GM04503 (cell line): ENCODE results near the gene BTD.

ENCODE experiments used
- DNase-seq: peaks from one replicate; pipeline ENCODE4 v3.0.0-alpha.2; 2012; ENCODE audit warnings: low read depth

Gene BTD, protein sequence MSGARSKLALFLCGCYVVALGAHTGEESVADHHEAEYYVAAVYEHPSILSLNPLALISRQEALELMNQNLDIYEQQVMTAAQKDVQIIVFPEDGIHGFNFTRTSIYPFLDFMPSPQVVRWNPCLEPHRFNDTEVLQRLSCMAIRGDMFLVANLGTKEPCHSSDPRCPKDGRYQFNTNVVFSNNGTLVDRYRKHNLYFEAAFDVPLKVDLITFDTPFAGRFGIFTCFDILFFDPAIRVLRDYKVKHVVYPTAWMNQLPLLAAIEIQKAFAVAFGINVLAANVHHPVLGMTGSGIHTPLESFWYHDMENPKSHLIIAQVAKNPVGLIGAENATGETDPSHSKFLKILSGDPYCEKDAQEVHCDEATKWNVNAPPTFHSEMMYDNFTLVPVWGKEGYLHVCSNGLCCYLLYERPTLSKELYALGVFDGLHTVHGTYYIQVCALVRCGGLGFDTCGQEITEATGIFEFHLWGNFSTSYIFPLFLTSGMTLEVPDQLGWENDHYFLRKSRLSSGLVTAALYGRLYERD

DNA sequence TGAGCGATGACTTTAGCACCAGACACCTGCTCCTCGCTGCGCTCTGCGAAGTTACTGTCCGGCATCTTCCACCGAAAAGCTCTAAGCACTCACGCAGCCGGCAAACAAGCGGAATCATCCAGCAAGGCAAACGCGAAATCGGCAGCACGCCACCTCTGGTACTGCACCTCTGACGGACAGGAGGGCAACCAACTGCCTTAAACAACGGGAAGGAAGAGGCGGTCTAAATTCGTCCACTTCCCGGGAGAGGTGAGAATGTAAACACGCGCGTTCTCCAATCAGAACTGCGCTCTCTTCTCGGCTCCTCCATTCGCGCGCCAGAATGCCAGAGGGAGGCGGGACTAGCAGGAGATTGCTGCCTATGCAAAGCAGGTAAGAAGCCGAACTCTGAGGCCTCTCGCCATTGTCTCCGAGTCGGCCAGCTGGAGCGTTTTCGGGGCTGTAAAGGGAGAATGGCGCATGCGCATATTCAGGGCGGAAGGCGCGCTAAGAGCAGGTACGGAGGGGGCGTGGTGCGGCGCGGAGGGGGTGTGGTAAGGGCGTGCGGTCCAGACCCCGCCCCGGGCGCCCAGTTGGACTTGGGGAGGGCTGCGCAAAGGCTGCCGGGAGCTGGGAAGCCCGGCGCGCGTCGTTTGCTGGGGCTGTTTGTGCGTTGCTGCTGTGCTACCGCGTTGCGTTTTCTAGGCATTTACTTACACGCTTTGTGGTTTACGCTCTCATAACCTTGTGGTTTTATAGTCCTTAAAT lies at the start of gene BTD, which contains the start of gene HACL1:
BTD (plus strand) TSS at position 347 of the 747 bp plus-strand sequence. CDS start 33,695 bp downstream, outside the sequence.
HACL1 (minus strand) TSS at position 171 of the 747 bp plus-strand sequence; CDS start at position 65, 106 bp downstream.
- DNase-seq: peak; percentile 97

DNA sequence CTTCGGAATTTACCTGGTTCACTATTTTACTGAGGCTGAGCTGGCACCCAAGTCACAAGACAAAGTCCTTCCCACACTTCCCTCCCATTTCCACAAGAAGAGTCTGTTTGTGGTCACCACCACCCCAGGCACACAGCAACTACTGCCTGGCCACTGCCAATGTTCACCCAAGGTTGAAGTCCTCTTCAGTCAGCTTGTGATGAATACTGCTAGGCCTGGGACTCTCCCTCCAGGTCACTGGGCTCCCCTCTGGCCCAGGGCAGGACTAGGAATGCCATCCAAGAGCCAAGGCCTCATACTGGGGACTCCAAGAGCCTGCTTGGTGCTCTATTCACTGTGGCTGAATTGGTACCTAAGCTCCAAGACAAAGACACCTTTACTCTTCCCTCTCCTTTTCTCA lies 49.6 kb upstream of the BTD start:
- no peak for DNase-seq

DNA sequence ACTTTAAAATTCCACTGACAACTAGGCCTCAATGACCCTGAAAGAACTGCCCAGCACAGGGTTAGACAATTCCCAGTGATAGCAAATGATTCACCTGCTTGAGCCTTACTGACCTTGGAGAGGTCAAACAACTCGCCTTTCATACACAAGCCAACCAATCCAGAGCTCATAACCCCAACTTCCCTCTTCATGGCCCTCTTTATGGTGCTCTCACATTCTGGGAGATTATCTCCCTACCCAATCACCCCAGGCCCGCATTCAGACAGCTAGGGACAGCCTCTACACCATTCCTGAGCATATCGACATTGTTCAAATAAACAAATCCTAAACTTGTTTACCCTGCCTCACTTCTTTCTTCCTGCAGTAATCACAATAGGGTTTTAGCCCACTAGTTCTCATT lies 47.8 kb upstream of the BTD start:
- DNase-seq: no peak

DNA sequence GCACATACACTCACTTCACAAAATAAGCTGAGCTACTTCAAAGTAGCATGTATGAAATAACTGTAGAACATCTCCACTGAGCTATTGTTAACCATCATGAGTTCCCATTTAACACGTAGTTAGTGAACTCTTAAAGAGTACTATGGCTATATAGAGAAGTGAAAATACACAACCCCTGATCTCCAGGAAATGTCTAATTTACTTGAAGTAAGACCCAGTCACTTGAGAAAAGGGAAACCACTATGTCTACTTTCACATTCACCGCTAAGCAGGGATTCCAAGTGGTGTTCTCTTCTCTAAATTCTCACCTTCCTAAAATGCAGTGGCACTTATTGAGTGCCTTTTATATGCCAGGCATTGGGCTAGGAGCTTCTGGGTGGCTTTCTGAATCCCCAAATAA lies 45.0 kb upstream of the BTD start:
- no peak for DNase-seq

DNA sequence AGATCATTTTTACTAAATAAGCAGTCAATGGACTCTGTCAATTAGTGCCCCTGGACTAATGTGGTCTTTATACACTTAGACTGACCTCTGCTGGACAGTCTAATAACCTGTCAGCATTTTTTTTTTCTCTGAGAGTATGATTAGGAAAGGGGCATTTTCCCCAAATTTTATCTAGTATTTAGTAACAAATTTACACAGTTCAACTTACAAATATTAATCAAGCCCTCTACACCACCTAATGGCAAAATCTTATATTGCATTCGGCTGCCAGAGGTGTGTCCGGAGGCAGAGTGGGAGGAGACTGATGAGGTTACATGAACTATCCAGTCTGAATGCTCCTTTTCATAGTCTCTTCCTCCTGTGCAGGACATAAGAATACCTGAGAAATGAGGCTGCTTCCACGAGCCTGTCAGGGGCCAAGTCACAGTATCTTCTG lies 44.0 kb upstream of the BTD start:
- DNase-seq: peak; percentile 34

DNA sequence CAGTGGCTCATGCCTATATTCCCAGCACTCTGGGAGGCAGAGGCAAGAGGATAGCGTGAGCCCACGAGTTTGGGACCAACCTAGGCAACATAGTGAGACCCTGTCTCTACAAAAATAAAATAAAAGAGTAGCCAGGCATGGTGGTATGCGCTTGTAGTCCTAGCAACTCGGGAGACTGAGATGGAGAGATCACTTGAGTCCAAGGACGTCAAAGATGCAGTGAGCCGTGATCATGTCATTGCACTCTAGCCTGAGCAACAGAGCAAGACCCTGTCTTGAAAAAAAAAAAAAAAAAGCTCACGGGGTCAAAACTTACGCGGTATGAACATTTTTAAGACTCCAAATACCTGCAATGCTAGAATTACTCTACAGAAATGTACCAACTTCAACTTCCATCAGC lies 43.0 kb upstream of the BTD start:
- no peak for DNase-seq

DNA sequence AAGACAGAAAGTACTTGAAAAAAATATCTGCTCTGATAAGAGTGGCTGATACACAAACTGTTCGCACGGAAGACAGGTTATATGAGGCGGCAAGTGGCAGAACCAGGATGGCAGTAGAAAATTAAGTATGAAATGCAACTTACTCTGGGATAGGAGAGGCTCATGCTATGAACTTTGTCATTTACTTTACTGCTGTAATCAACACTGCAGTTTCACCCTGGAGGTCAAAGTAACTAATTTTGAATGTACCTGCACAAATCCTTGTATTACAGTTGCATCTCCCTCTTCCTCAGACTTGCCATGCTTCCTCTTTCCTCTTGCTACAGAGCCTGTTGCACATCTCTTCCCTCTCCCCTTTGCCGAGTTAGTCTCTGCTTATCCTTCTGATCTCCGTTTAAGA lies 39.0 kb upstream of the BTD start:
- no peak for DNase-seq

DNA sequence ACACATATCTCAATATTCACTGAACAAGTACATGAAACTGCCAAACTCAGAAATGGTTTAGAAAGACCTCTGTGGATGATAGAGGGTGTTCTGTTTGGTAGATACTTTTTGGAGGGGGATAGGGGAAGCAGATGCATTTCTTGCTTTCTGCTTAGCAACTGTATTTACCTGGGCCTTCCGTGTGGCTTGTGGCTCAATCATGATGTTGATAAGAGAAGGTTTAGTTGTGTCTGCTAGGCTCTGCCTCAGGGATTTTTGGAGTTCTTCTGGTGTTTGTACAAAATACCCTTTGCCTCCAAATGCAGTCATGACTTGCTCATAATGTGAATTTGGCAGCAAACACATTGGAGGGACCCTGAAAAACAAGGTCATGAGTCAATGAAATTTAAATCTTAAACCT lies 38.4 kb upstream of the BTD start:
- no peak for DNase-seq

DNA sequence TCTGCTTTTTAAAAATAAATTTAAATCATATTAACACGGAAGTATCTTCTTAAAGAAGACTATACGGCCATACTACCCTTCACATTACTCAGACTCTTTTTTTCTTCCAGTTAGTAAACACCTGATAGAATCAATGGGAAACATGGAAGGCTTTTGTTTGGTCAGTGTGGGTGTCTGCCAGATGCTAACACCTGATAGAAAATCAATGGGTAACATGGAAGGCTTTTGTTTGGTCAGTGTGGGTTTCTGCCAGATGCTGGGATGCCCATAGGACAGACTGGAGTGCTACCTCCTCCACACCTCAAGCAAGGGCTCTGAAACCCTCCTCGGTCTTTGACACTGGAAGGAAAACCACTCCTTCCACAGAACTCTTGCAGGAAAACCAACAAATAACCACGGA lies 29.4 kb upstream of the BTD start:
- no peak for DNase-seq

DNA sequence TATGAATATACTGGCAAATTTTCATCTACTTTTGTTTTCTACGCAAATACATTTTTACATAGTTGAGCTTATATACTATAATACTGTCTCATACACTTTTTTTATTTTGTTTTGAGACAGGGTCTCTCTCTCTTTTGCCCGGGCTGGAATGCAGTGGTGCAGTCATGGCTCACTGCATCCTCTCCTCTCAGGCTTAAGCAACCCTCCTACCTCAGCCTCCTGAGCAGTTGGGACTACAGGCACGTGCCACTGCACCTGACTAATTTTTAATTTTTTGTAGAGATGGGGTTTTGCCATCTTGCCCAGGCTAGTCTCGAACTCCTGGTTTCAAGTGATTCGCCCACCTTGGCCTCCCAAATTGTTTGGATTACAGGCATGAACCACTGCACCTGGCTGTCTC lies 26.1 kb upstream of the BTD start:
- no peak for DNase-seq

DNA sequence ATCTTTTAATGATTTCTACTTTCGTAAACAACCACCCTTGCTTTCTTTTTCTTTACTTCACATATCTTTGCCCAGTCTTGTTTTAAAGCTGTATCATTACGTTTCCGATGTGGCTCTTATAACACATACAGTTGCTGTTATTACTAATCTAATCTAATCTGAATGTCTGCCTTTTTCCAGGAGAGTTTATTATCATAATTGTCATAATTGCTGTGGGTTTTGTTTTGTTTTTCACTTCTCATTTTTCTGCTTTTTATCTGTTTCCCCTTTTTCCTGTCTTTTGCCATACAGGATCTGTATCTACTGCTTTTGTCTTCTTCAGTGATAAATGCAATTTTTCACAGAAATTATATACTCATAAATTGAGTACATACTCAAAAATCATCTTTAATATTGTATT lies 25.1 kb upstream of the BTD start:
- no peak for DNase-seq

DNA sequence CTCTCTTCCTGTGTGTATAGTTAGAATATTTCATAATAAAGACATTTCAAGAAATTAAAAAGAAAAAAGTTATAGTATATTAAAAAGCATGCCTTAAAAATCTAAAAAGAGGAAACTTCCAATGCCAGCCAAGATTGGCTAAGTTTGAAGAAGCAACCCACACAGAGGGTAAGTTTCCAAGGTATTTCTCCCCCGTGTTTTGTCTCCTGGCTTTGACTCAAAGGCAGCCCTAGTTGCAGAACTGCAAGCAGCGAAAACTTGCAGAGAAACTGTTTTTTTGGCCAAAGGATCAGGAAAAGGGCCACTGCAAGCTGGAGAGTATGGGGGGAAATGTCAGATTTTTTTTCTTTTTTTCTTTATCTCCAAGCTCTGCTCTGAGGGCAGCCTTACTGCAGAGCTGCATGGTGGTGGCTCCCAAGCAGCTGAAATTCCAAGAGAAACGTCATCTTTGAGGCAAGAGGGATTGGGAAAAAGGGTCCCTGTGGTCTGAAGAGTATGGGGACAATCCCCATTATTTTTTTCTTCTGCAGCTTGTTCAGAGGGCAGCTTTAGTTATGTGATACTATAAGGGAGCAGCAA lies 23.2 kb upstream of the BTD start:
- no peak for DNase-seq

DNA sequence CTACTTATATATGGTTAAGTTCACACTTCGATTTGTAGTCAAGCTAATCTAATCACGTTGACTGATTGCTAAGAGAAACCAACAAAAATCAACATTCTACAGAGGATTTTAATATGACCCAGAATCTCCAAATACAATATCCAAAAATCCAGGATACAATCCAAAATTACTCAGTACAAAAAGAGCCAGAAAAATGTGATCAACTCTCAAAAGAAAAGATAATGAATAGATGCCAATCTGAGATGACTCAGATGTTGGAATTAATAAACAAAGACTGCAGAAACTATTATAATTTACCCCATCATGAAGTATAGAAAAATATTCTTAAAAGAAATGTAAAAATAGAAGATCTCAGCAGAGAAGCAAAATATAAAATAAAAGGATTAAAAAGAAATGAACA lies 22.5 kb upstream of the BTD start:
- DNase-seq: no peak

DNA sequence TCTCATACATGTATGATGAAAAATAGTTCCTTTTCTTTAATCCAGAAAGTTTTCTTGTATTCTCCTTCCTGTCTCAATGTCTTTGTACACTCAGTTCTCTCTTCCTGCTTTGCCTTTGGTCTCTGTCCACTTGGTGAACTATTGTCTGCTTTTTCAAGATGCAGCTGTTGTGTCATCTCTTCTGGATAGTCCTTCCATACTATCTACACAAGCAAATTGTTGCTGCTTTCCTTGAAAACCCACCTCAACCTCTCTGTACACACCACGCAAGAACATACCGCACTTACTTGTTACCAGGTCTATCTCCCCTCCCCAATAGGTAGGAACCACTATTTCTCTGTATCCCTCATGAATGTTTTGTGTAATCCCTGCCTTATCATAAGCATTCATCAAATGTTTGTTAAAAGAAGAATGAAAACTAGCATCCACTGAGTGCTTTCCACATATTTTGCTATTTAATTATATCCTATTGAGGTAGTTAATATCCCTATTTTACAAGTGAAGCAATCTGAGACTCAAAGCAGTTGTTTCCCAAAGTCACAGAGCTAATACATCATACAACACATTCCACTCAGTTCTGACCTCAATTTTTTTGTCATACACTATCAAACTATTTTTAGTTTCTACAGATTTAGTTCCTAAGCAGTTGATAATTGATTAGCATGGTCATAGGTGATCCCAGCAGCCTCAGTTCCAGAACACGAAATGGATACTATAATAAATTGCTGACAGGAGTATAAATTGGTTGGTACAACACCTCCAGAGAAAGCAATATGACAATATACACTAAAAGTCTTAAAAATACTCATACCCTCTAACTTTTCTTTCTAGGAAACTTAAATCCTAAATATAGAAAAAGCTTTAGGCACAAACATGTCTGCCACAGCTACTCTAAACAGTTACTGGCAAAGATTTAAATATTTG lies 19.8 kb upstream of the BTD start:
- DNase-seq: no peak

DNA sequence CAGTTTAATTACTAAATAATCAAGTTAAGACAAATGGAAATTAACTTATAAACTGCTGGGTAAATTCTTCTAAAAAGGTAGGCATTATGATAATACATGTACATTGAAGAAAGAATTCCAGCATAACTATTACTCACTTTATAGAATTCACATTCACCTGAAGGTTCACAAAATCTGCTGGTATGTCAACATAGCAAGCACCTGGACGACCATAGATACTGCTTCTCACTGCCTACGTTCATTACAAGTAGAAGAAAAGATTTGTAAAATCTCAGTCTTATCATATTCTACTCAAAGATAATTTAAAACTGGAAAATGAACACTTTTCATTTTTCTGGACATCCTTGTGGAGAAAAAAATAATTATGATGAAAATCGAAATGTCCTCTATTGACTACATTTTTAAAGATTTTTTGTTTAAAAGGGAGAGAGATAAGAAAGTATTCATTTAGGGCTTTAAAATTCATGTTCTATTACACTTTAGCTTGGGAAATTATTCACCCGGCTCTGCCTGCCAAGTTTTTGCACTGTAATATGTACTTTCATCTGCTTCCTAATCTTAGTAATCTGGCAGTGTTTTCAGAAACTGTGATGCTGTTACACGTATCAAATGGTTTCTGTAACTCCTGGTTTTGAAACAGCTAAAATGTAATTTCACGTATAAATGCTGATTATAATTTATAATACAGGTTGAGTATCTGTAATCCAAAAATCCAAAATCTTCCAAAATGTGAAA lies 16.3 kb upstream of the BTD start:
- no peak for DNase-seq

DNA sequence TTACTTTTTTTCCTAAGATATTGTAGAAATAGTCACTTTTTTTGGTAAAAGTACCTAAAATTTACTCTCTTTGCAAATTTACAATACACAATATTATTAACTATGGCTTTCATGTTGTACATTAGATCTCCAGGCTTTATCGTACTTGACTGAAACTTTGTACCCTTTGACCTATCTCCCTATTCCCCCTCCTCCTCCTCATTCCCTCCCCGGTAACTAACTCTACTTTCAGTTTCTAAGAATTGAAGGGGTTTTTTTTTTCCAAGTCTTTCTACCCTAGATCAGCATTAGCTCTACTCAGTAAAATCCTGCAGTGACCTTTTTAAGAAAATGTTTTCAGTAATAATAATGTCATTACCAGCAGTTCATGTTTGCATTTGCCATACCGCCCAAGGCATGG lies 10.3 kb upstream of the BTD start:
- DNase-seq: no peak

DNA sequence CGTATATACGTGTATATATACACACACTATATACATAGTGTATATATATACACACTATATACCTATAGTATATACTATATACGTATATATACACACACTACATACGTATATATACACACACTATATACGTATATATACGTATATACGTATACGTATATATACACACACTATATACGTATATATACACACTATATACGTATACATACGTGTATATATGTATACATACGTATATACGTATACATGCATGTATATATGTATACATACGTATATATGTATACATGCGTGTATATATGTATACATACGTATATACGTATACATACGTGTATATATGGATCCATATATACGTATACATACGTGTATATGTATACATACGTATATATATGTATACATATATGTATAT lies 9.6 kb upstream of the BTD start:
- no peak for DNase-seq

DNA sequence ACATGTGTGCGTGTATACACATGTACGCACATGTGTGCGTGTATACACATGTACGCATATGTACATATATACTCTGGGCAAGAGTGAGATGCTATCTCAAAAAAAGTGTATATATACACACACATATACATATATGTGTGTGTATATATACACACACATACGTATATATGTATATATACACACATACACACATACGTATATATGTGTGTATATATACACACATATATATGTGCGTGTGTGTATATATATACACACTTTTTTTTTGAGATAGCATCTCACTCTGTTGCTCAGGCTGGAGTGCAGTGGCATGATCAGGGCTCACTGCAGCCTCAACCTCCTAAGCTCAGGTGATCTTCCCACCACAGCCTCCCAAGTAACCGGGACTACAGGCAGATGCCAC lies 8.6 kb upstream of the BTD start:
- DNase-seq: no peak

DNA sequence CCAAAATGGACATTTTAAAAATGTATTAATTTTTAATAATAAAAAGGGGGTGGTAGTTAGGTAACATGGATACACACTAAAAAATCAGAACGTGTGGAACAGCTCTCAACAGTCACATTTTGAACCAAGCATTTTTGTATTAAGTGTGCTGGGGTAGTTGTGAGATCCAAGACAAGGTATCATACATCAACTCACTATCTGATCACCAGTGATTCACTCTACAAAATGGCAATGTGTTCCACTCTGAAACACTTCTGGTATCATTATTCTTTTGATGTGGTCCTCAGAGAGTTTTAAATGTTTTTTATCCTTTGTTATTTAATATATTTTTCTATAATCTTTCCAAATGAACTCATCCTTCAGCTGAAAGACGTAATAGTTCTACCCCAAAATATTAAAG lies 5.6 kb upstream of the BTD start:
- no peak for DNase-seq

DNA sequence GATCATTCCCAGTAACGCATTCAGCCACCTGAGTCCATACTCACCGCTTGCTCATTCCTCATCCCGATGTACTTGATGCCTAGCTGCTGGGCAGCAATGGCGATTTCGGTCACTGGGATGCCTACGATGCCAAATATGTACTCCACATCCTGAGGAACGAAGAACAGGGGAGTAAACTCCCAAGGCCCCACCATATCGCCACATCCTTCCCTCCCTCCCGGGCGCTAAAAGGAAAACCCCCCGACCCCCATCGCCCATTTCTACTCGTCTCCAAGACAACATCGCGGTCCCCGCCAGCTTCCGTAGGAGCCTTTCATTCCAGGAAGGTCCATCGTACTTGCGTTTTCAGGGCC lies 523 bp upstream of the BTD start:
- no peak for DNase-seq

DNA sequence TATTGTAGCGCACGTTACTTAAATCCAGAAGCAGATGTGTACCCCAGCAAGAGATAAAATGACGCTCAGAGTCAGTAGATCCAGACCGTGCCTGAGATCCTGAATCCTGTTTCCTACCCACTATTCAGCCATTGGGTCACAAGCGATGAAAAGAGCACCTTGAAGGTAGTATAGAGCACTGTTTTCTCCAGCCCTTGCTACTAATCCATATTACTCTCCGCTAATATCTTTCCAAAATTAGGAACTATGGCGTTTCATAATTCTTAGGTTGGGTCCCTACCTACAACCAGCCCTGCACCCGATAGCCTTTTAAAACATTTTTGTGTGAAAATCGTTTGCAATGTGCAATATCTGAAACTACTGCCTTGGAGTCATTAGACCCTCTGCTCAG lies 596 bp downstream of the BTD start:
- no peak for DNase-seq
